Measurements from ENCODE around the gene KRT8.

KRT8 gene

GRCh38 chr12:52924764-52925716 lies 20.2 kb upstream of the KRT8 start:
- no peak for FAIRE-seq

DNA sequence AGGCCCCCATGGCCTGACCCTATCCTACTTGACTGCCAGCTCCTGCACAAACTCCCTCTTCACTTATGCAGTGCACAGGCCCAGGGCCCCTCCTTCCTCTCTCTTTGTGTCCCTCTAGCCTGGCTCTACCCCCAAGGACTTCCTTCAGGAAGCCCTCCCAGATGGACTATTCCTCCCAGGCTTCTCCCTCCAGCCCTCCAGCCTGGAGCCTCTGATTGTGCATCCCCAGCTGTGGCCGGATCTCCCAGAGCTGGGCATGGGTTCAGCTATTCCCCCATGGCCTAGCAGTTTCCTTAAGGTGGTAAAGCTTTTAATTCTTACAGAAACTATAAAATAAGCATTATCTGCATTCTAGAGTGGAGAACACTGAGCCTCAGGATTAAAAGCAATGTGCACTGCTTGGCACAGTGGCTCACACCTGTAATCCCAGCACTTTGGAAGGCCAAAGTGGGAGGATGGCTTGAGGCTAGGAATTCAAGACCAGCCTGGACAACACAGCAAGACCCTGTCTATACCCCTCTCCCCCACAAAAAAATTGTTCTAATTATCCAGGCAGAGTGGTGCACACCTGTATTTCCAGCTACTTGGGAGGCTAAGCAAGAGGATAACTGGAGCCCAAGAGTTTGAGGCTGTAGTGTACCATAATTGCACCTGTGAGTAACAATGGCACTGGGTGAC lies 16.8 kb upstream of the KRT8 start:
- no peak for FAIRE-seq

DNA sequence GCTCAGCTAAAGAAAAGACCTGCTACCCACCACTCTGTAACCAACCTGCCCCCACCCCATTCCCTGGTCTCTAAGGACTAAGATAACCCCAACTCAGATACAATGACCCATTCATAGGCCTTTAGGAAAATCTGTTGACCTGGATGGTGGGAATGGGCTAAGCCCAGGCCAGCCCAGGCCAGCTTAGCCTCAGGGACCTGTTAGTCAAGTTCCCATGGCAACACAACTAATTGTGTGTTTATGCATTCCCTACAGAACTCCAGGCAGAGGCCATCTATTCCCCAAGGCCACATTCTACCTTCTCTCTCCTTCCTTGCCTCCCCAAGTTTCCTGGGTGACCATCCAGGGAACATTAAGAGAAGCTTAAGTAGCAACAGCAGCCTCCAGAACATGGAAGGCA lies 16.1 kb upstream of the KRT8 start:
- FAIRE-seq, result no peak

- no peak for FAIRE-seq
Measured at GRCh38 chr12:52918784-52919183, 13.9 kb upstream of the KRT8 start.

DNA sequence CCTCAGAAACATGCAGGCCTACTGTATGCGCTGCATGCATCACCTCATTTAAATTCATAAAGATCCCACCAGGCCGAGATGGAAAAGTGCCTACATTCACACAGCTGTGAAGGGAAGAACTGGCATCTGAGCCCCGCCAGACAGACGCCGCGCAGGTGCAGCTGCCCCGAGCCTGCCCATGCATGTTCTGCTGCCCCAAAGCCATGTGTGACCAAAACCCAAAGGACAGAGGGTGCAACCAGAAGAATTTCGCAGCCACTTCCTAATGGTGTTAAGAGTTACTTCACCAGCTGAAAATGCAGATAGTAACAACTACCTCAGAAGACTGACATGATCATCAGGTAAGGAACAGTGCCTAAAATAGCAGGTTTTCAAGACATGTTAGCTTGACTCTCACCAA lies 13.5 kb upstream of the KRT8 start:
- FAIRE-seq, result no peak

DNA sequence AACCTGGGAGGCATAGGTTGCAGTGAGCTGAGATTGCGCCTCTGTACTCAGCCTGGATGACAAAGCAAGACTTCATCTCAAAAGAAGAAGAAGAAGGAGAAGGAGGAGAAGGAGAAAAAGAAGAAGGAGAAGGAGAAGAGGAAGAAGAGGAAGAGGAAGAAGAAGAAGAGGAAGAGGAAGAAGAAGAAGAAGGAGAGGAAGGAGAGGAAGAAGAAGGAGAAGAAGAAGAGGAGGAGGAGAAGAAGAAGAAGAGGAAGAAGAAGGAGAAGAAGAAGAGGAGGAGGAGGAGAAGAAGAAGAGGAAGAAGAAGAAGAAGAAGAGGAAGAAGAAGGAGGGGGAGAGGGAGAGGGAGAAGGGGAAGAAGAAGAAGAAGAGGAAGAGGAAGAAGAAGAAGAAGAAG lies 12.9 kb upstream of the KRT8 start:
- FAIRE-seq, result no peak

DNA sequence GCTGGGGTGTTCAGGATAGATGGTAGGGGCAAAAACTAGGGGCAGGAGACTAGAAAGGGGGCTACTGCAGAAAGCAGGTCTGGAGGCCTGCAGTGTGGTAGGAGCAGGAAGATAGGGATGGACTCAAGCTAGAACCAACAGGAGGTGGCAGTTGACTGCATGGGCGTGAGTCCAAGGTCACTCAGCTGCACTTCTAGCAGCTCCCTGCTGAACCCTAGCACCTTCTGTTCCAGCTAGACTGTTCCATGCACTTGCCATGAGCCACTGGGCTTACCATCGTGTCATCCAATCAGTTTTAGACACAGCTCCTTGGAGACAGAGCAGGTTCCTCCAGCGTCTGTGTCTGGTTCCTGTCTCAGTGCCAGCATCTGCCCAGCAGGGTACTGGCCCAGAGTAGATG lies 11.3 kb upstream of the KRT8 start:
- FAIRE-seq, result no peak

GRCh38 chr12:52915637-52916036 lies 10.8 kb upstream of the KRT8 start:
- FAIRE-seq, result no peak

GRCh38 chr12:52914576-52915121 lies 9.8 kb upstream of the KRT8 start:
- no peak for FAIRE-seq

GRCh38 chr12:52913431-52913821 lies 8.6 kb upstream of the KRT8 start:
- FAIRE-seq, result no peak

GRCh38 chr12:52912711-52913430 lies 8.0 kb upstream of the KRT8 start:
- no peak for FAIRE-seq

GRCh38 chr12:52910248-52910883 lies 5.5 kb upstream of the KRT8 start:
- no peak for FAIRE-seq

DNA sequence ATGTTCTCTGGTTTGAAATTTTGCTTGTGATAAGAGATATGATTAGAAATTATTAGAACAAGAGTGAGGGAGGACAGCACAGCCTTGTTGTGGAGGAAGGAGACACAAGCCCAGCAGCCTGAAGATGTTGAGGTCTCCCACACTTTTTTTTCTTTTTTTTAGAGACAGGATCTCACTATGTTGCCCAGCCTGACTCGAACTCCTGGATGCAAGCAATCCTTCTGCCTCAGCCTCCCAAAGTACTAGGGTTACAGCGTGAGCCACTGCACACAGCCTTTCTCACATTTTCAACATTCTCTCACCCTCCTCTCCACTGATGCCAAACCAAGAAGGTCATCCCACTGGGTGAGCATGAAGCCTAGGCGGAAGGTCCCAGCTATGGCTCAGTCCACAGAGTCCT lies 4.9 kb upstream of the KRT8 start:
- FAIRE-seq, result no peak

DNA sequence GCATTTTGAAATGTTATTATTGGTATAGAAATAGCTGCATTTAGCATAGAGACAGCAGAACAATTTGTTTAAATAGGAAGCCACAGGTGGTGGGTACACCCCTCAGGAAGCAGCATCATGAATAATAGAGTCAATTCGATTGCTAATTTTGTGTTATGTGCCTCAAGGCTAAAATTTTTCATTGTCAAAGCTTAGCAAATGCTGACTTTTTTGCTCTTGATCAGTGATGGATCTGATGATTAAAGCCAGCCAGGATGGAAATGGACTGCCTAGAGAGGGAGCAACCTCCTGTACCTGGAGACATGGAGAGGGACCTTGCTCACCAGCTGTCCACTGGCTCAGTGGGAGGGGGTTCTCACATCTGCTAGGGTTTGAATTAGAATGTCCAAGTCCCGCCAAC lies 4.5 kb upstream of the KRT8 start:
- no peak for FAIRE-seq

DNA sequence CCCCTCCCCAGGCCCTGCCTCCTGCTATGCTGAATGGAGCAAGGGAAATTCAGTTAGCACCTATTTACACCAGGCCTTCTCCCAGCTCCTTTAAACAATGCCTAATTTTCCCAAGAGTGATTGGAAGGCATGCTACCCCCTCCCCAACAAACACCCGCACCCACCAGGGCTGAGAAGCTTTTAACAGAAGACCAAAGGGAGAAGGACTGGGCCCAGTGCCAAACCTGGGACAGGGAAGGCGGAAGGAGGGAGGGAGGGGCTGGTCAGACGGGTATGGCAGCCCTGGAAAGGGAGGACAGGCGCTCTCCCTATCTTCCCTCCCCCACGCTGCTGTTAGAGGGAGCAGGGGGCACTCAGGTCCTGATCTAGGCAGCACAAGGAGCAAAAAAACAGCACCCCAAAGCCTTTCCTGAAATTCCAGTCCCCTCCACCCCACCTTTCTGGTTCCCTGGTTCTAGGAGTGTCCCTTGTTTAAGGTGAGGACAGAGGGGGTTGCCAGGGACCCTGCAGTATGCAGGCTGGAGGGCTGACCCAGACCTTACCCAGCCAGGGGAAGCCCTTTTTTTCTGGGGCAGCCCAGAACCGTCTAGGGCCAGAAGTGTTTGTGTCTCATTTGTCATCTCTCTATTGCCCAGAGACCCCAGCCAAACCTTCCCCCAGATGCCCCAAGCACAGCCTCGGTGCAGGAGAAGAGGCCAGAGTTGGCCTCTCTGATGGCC lies 2.4 kb upstream of the KRT8 start:
- no peak for FAIRE-seq

DNA sequence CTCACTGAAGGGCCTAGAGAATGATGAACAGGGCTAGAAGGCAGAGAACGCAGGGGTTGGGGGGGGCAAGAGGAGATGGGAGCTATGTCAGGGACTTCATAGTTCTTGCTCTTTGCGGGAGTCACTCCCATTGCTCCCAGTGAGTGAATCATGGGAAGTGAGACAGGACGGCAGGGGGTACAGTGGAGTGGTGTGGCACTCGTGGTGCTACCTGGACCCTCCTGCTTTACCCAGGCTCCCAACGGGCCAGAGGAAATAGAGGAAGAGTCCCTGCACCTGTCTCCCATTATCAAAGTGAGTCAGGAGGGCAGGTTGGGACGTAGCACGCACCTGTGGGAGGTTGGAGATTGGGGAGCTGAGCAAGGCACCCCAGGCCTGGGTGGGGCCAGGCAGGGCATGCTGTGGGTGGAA lies 1.3 kb upstream of the KRT8 start:
- FAIRE-seq, result no peak

DNA sequence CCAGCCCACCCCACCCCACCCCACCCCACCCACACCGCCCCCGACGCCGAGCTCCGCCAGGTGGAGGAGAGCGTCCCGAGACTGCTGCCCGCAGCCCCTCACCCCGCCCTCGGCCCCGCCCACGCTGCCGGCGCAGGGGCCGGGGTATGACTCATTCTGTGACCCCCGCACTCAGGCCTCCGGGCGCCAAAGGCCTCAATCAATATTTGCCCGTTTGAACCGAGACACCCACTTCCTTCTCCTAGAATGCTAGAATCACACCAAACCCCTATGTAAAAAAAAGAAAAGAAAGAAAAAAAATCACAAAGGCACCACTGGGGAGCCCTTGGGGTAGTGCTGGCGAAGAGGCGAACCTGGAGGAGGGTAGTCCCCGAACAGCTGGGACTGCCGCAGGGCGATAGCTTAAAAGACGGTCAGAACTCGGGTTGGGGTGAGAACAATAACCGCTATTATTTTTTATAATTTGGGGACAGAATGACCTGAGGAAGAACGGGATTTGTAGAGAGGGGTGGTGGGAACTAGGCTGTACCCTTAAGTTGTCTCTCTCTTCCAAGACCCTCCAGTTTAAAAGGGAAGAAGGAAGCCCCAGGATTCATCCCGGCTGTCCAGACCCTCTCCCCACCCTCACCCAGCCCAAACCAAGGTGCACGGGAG lies 894 bp downstream of the KRT8 start:
- no peak for FAIRE-seq

DNA sequence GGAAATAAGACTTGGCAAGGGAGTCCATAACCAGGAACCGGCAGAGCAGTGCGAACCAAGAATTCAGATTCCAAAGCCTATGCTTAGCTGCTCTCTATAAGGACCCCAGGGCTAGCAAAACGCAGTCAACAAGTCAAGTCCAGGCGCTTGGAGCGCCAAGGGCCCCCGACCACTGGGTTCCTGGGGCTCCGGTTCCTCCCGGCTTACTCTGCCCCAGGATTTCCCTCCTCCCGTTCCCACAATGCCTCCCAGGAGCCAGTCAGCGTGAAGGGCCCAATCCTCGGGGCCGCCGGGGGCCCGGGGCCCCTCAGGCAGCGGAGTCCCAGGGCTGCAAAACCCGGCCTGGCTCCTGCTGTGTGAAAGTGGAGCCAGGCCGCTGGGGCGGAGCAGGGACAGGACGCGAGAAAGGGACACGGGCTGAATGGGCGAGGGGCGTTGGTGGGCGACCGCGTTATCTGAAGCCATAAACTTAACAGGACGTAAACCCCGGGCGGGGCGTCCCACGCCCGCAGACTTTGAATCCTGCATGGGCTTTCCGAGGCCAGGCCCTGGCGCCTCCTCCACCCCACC lies 1.5 kb downstream of the KRT8 start:
- no peak for FAIRE-seq

- no peak for FAIRE-seq
Measured at GRCh38 chr12:52901715-52902541, 2.9 kb downstream of the KRT8 start.

Data from TTC549 (cell line).